Choroid plexus epithelial cell (primary cell): ENCODE measurements around the gene CINP.

ENCODE experiments used
- DNase-seq: peaks from one replicate; pipeline ENCODE4 v3.0.0-alpha.2; 2010; ENCODE audit warnings: low read depth
- H3K4me3 ChIP-seq: 2 replicates; pipeline ENCODE4 v1.5.1; 2011; ENCODE audit warnings: low read depth, mild to moderate bottlenecking, control low read depth, low read length, moderate library complexity
- CTCF ChIP-seq: conservative IDR thresholded peaks from 2 replicates; pipeline ENCODE4 v1.5.1; 2011; ENCODE audit warnings: low read depth, mild to moderate bottlenecking, control low read depth, inconsistent platforms, low read length, moderate library complexity

The CINP gene

GRCh38 chr14:102344485-102344884, 18.2 kb downstream of the CINP start:
- no peak for TF ChIP-seq CTCF
- H3K4me3 ChIP-seq, result no peak overlapping the region

GRCh38 chr14:102344084-102344483, 18.6 kb downstream of the CINP start:
- no peak for DNase-seq
- H3K4me3 ChIP-seq, result no peak overlapping the region
- no peak for TF ChIP-seq CTCF

More at GRCh38 chr14:102344485-102344884, 18.2 kb downstream of the CINP start:
- no peak for DNase-seq

GRCh38 chr14:102342238-102342637, 20.5 kb downstream of the CINP start:
- DNase-seq, result no peak
- no peak overlapping the region for H3K4me3 ChIP-seq
- TF ChIP-seq CTCF, result no peak

GRCh38 chr14:102341566-102341965, 21.1 kb downstream of the CINP start:
- no peak for DNase-seq
- no peak for TF ChIP-seq CTCF
- no peak overlapping the region for H3K4me3 ChIP-seq

- H3K4me3 ChIP-seq, result no peak overlapping the region
- no peak for DNase-seq
- no peak for TF ChIP-seq CTCF
These were observed 24.0 kb downstream of the CINP start for GRCh38 chr14:102338724-102339123.

GRCh38 chr14:102335163-102335562, 27.5 kb downstream of the CINP start:
- H3K4me3 ChIP-seq, result no peak overlapping the region
- no peak for DNase-seq
- TF ChIP-seq CTCF, result no peak

- no peak for DNase-seq
- no peak overlapping the region for H3K4me3 ChIP-seq
- no peak for TF ChIP-seq CTCF
These were observed 28.6 kb downstream of the CINP start for GRCh38 chr14:102333795-102334705.
